Measurements from ENCODE around the gene GSN.

The GSN gene

GRCh38 chr9:121300283-121301119, 32.5 kb downstream of the GSN start:
- DNase-seq (ENCODE audit: low read depth): no peak
- TF ChIP-seq CTCF (IDR thresholded peaks at IDR 0.05; ENCODE audit: low read length, missing control alignments): no peak
- H3K4me3 ChIP-seq (replicated peaks; ENCODE audit: low read depth, low read length): peak overlapping the region; percentile 55

- DNase-seq (ENCODE audit: low read depth): no peak
- no peak overlapping the region for H3K4me3 ChIP-seq (replicated peaks; ENCODE audit: low read depth, low read length)
- TF ChIP-seq CTCF (IDR thresholded peaks at IDR 0.05; ENCODE audit: low read length, missing control alignments): no peak
These were observed 33.9 kb downstream of the GSN start for GRCh38 chr9:121301881-121302286.

- no peak overlapping the region for H3K4me3 ChIP-seq (replicated peaks; ENCODE audit: low read depth, low read length)
These were observed 34.4 kb downstream of the GSN start for GRCh38 chr9:121302341-121302740.

GRCh38 chr9:121302786-121303185, 34.8 kb downstream of the GSN start:
- DNase-seq (ENCODE audit: low read depth): no peak
- H3K4me3 ChIP-seq (replicated peaks; ENCODE audit: low read depth, low read length): no peak overlapping the region
- TF ChIP-seq CTCF (IDR thresholded peaks at IDR 0.05; ENCODE audit: low read length, missing control alignments): no peak

More at GRCh38 chr9:121302341-121302740, 34.4 kb downstream of the GSN start:
- TF ChIP-seq CTCF (IDR thresholded peaks at IDR 0.05; ENCODE audit: low read length, missing control alignments): no peak
- no peak for DNase-seq (ENCODE audit: low read depth)

- DNase-seq (ENCODE audit: low read depth): no peak
- no peak overlapping the region for H3K4me3 ChIP-seq (replicated peaks; ENCODE audit: low read depth, low read length)
- no peak for TF ChIP-seq CTCF (IDR thresholded peaks at IDR 0.05; ENCODE audit: low read length, missing control alignments)
These were observed 35.8 kb downstream of the GSN start for GRCh38 chr9:121303456-121304451.

- TF ChIP-seq CTCF (IDR thresholded peaks at IDR 0.05; ENCODE audit: low read length, missing control alignments): no peak
- DNase-seq (ENCODE audit: low read depth): no peak
- no peak overlapping the region for H3K4me3 ChIP-seq (replicated peaks; ENCODE audit: low read depth, low read length)
These were observed 36.7 kb downstream of the GSN start for GRCh38 chr9:121304707-121305106.

Data from fibroblast of pulmonary artery (primary cell).